Dermis blood vessel endothelial cell (primary cell): ENCODE data around the gene BORCS5. TPM values are rescaled to one million over a fixed set of nuclear protein-coding genes. Genes with fewer than 3 reads are reported as not detected.

Experiments
- DNase-seq: peaks from one replicate; pipeline ENCODE4 v3.0.0; 2010
- total RNA-seq: library from RNA; depleted of rRNA; stranded (reverse); fragments of >200 nt; gene quantifications from 2 replicates; pipeline ENCODE4 v1.2.3, GENCODE V29; 2014

Gene BORCS5
- total RNA-seq, 1 donor from 2014 or later = 2.9 TPM

DNA sequence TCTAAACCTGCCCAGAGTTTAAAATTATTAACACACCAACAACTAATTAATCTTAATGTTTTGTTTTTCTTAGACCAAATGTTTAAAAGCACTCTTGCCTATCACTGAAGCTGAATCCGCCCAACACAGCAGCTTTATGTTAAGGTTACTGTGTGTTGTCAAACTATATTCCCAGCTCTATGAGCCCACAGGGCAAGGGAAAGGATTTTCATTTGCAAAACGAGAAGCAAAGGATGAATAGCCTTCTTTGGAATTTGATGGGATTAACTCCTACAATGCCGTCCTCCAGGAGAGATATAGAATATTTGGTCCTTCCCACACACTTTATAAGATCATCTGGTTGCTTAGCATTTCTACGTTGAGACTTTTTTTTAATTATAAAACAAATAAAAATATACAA is 162.0 kb downstream of the BORCS5 start:
- DNase-seq = no peak

Other genes starting within 250 kb of the BORCS5 start
- 57.2 and 64.6 TPM in 2 replicates for gene LRP6, start 90.0 kb upstream of the BORCS5 start, total RNA-seq
- gene MANSC1, start 6.8 kb upstream of the BORCS5 start, total RNA-seq = 6.8 and 14.8 TPM in 2 replicates
- 9.2 and 13.1 TPM in 2 replicates for gene DUSP16, start 205.8 kb downstream of the BORCS5 start, total RNA-seq